GM11168 (cell line): ENCODE data around the gene GRIK2.
"Not testable (repeated sequence)": the region's sequence is repeated elsewhere in the genome, so short reads cannot be mapped to it uniquely, and the experiment has no call there.

Experiments used
- in situ Hi-C: fragments of 300-500 bp; cut with MboI; formaldehyde crosslinking; loops from one replicate; pipeline ENCODE4 v1.12.0; 2022; ENCODE audit warnings: low sequenced_read_pairs; ENCODE audit not compliant: unreplicated experiment

The GRIK2 gene

DNA sequence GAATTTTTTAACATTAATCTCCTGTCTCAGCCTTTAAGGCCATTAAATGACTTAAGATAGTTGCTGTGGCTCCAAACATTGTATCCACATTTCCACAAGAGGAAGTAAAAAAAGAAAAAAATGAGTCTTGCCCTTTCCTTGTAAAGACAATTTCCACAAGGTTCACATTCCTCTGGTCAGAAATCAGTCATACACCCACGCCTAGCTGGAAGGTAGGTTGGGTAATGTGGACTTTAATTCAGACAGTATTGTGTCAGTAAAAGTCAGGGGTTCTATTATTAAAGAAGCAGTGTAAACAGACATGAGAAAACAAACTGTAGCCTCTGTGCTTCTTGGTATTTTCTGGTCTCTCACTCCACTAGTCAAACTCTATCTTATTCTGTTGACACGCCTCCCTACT, 682.0 kb downstream of the GRIK2 start:
- in situ Hi-C loops, result no loop called here

DNA sequence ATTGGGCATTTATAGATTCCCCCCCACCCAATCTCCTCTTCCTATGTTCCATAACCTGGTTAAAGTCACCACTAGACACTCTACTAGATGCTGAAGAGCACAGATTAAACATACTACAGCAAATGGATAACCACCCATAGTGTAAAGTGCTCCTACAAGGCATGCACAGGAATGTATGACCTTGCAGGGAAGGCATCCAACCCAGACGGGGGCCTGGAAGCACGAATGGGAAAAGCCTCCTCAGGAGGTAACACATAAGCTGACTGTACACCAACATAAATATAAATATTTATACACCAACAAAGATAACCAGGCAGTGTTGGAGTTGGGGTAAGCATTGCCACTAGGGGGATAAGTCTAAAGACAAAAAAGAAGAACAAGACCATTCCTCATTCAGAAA, 691.7 kb downstream of the GRIK2 start:
- in situ Hi-C loops, result no loop called here

DNA sequence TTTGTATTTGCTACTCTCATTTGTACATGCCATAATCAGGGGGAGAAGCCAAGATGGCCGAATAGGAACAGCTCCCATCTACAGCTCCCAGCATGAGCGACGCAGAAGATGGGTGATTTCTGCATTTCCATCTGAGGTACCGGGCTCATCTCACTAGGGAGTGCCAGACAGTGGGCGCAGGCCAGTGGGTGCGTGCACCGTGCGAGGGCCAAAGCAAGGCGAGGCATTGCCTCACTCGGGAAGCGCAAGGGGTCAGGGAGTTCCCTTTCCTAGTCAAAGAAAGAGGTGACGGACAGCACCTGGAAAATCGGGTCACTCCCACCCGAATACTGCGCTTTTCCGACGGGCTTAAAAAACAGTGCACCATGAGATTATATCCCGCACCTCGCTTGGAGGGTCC, 694.7 kb downstream of the GRIK2 start:
- in situ Hi-C loops, result not testable (repeated sequence)

DNA sequence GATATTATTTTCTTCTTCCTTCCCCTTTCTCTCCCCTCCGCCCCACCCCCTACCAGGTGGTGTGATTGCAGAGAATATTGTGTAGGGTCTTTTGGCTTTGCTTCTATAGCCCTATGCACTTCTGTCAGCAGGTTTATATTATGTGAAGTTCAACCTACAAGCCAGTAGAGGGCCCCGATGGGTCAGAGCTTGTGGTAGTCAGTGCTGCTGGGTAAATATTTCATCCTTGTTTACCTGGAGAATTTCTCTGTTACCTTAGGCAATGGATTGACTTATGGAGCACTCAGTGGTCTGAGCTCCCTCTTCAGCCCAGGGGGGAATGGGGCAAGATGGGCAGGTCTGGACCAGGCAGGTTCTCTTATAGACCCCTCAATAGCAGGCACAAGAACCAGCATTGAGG, 720.9 kb downstream of the GRIK2 start:
- in situ Hi-C loops, result no loop called here

DNA sequence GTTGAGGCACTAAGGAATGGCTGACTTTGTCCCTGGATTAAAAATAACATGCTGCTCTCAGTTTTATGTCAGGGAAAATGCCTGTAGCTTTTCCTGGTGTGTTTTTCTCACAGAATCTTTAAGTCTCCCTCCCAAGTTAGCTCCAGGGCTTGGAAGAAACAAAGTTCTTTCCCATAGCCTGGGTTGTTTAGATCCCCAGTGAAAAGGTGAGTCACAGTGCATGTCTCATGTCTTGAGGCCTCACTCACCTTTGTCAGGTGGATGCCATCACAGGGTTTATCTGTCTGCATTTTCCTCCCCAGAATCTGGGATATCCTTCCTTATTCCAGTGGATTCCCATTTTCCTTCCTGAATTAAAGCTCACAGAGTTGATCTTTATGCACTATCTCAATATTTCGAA, 722.4 kb downstream of the GRIK2 start:
- in situ Hi-C loops, result no loop called here

DNA sequence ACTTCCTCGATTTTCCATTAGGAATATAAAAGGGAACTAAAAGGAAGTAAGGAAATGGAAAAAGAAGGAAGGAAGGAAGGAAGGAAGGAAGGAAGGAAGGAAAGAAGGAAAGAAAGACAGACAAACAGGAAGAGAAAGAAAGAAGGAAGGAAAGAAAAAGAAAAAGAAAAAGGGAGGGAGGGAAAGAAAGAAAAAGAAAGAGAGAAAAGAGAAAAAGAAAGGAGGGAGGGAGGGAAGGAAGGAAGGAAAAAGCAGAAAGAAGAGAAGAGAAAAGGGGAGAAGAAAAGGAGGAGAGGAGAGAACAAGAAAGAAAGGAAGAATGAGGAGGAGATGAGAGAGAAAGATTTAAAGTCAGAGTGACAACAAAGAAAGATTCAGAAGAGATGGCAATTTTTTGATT, 724.5 kb downstream of the GRIK2 start:
- in situ Hi-C loops, result no loop called here
